Measurements from ENCODE around the gene PJA1. TPM values are rescaled to one million over a fixed set of nuclear protein-coding genes. Genes with fewer than 3 reads are reported as not detected.

The PJA1 gene
- total RNA-seq, 6 experiments from 2014 or later = 13.3 to 18.9 (median 17.0) TPM

DNA sequence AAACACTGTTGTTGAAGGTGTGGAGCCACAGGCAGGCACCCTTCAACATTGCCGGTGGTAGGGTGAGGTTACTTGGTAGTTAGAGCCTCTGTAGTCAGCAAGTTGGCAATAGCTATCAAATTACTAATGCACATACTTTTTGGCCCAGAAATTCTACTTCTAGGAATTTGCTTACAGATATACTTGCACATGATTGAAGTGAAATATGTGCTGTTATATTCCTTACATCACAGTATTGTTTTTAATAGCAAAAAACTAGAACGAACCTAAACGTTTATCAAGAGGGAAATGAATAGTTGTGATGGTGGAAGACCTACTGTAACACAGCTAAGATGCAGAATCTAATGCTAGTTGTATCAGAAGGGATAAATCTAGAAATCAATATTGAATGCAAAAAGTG lies 7.7 kb upstream of the PJA1 start:
- no peaks in the 10 kb centered on the region for H3K36me3 Mint-ChIP-seq (ENCODE audit: low read depth)
- peaks cover 7% of the 10 kb centered on the region for H3K27me3 Mint-ChIP-seq (ENCODE audit: insufficient read depth)
- no peaks in the 10 kb centered on the region for H3K4me1 Mint-ChIP-seq (ENCODE audit: low read depth)
- H3K27ac Mint-ChIP-seq = no peak overlapping the region
- H3K4me3 Mint-ChIP-seq = no peak overlapping the region
- TF ChIP-seq, protein P1, sequence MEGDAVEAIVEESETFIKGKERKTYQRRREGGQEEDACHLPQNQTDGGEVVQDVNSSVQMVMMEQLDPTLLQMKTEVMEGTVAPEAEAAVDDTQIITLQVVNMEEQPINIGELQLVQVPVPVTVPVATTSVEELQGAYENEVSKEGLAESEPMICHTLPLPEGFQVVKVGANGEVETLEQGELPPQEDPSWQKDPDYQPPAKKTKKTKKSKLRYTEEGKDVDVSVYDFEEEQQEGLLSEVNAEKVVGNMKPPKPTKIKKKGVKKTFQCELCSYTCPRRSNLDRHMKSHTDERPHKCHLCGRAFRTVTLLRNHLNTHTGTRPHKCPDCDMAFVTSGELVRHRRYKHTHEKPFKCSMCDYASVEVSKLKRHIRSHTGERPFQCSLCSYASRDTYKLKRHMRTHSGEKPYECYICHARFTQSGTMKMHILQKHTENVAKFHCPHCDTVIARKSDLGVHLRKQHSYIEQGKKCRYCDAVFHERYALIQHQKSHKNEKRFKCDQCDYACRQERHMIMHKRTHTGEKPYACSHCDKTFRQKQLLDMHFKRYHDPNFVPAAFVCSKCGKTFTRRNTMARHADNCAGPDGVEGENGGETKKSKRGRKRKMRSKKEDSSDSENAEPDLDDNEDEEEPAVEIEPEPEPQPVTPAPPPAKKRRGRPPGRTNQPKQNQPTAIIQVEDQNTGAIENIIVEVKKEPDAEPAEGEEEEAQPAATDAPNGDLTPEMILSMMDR (IDR thresholded peaks at IDR 0.05) = no peak
- H3K9me3 Mint-ChIP-seq = no peaks in the 10 kb centered on the region
- no peak for DNase-seq

DNA sequence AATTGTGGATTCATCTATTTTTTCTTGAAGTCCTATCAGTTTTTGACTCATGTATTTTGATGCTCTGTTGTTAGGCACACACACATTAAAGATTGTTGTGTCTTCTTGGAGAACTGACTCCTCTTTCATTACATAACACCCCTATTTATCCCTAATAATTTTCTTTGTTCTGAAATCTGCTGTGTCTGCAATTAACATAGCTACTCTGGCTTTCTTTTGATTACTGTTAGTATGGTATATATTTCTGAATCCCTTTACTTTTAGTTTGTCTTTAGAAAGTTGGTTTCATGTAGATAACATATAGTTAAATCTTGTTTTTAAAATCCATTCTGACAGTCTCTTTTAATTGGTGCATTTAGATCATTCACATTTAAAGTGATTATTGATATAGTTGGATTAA lies 5.1 kb upstream of the PJA1 start:
- peaks cover 8% of the 10 kb centered on the region for H3K27me3 Mint-ChIP-seq (ENCODE audit: insufficient read depth)
- TF ChIP-seq, protein P1 (IDR thresholded peaks at IDR 0.05) = no peak
- no peaks in the 10 kb centered on the region for H3K9me3 Mint-ChIP-seq
- H3K4me3 Mint-ChIP-seq = no peak overlapping the region
- no peaks in the 10 kb centered on the region for H3K4me1 Mint-ChIP-seq (ENCODE audit: low read depth)
- no peaks in the 10 kb centered on the region for H3K36me3 Mint-ChIP-seq (ENCODE audit: low read depth)
- DNase-seq = no peak
- H3K27ac Mint-ChIP-seq = no peak overlapping the region

DNA sequence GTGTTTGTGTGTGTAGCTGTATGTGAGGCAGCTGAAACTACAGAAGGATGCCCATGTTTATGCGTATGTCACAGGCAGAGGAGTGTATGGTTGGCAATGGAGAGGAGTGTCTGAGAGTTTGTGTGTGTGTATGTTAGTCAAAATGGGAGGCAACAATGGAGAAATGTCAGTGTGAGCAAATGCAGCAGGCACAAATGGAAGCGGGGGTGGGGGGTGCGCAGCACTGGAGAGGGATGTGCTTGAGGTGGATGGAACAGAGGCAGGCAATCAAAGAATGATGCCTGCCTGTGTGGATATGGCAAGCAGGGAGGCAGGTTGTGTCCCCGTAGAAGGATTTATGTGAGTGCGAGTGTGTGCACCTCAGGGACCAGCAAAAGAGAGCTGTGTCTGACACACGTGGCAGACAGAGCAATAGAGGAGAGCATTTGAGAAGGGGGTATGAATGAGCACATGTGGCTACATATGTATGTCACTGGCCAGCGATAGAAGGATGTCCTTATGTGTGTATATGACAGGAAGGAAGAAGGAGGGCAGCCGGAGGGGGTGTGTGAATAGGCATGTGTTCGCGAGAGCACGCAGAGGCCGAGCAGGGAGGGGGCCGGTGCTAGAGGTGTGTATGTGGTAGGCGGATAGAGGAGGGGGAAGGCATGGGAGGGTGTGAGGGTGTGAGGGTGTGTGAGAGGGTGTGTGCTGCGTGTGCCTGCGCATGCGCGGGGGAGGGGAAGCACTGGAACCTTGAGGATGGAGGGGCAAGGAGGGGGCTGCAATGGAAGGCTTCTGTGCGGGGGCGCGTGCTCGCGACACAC lies 1.1 kb downstream of the PJA1 start:
- peaks cover 1% of the 10 kb centered on the region for H3K27me3 Mint-ChIP-seq (ENCODE audit: insufficient read depth)
- H3K4me1 Mint-ChIP-seq (ENCODE audit: low read depth) = peaks cover 17% of the 10 kb centered on the region
- peaks cover 13% of the 10 kb centered on the region; the same call in 1 of the 2 replicates for H3K36me3 Mint-ChIP-seq (ENCODE audit: low read depth)
- H3K9me3 Mint-ChIP-seq = no peaks in the 10 kb centered on the region
- TF ChIP-seq, protein P1 (IDR thresholded peaks at IDR 0.05) = no peak
- H3K27ac Mint-ChIP-seq = peak overlapping the region; percentile 43
- DNase-seq = no peak
- peak overlapping the region; percentile 87 for H3K4me3 Mint-ChIP-seq

DNA sequence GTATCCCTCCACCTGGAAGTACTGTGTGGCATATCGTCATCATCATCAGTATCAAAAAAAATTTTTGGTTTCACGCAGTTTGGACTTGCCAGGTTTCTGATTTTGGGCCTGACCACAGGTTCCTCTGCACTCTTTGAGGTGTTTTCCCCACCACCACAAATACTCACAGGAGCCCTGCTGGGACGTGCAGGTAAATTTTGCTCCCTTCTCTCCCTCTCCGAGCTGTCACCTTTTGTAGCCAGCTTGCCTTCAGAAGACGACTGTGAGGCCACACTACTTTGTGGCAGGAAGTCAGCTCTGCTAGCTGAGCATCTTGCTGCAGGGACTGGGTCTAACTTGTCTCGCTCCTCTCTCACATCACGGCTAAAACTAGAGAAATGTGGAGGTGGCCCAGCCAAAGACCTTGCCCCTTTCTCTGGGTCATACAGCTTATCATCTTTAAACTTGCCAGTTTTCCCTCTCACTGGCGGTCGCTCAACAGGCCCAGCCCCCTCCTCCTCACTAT lies 2.8 kb downstream of the PJA1 start:
- no peak overlapping the region for H3K27ac Mint-ChIP-seq
- DNase-seq = no peak
- no peak overlapping the region for H3K4me3 Mint-ChIP-seq
- TF ChIP-seq, protein P1 (IDR thresholded peaks at IDR 0.05) = no peak
- H3K36me3 Mint-ChIP-seq (ENCODE audit: low read depth) = peaks cover 13% of the 10 kb centered on the region; the same call in 1 of the 2 replicates
- H3K4me1 Mint-ChIP-seq (ENCODE audit: low read depth) = peaks cover 24% of the 10 kb centered on the region
- no peaks in the 10 kb centered on the region for H3K9me3 Mint-ChIP-seq
- peaks cover 1% of the 10 kb centered on the region for H3K27me3 Mint-ChIP-seq (ENCODE audit: insufficient read depth)

DNA sequence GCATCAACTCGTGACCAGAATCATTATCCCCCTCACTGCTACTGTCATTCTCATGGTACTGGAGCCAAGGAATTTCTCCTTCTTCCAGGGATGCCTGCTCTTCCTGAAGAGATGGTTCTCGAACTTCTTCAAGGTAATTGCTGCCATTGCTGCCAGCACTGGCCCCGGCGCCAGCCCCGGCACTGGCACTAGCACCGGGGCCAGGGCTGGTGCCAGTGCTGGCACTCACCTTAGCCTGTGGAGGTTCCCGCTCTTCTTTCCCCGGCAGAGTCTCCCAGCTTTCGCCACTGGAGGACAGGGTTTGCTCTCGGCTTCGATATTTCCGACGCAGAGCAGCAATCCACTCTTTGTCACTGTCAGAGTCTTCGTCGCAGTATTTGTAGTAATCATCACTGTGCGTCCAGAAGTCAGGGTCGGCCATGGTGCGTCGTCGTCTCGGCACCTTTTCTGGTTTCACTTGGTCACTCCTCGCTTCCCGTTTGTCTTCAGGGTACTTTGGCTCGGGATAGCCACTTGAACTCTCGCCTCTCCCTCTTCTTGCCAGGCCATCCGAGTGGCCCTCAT lies 3.4 kb downstream of the PJA1 start:
- Mint-ChIP-seq H3K4me3 (no peak overlapping the region), H3K27me3 (ENCODE audit: insufficient read depth) (peaks cover under 1% of the 10 kb centered on the region), H3K4me1 (ENCODE audit: low read depth) (peaks cover 24% of the 10 kb centered on the region), H3K36me3 (ENCODE audit: low read depth) (peaks cover 13% of the 10 kb centered on the region; the same call in 1 of the 2 replicates), H3K27ac (no peak overlapping the region), H3K9me3 (no peaks in the 10 kb centered on the region)
- DNase-seq = no peak
- TF ChIP-seq, protein P1 (IDR thresholded peaks at IDR 0.05) = no peak

Measured in HFFc6 (cell line).